Activated gamma-delta T cell treated with Interleukin-2 at 50 U/mL for 16 hours (primary cell): ENCODE results near the gene RPL6.
"Not testable (repeated sequence)": the region's sequence is repeated elsewhere in the genome, so short reads cannot be mapped to it uniquely, and the experiment has no call there.

Experiments used
- DNase-seq: peaks from one replicate; pipeline ENCODE4 v3.0.0-alpha.2; 2020

The RPL6 gene

GRCh38 chr12:112409064-112409905 lies at the start of gene RPL6:
Gene RPL6, minus strand, starts transcription at chr12:112409605. Its CDS starts 949 bp downstream, at chr12:112408656.
- DNase-seq, result peak; percentile 72

- DNase-seq, result no peak
Observed at GRCh38 chr12:112458751-112459150, 49.3 kb upstream of the RPL6 start.

DNA sequence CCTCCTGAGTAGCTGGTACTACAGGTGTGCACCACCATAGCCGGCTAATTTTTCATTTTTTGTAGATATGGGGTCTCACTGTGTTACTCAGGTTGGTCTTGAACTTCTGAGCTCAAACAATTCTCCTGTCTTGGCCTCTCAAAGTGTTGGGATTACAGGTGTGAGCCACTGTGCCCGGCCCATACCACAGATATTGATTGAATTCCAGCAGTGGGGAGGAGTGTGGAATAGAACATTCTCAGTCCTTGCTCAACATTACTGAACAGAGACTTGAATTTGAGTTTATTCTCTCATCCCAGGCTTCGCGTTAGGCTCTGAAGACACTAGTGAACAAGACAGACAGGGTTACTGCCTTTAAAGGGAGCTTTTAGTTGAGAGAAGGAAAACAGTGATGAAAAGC lies 48.9 kb upstream of the RPL6 start:
- DNase-seq, result no peak

DNA sequence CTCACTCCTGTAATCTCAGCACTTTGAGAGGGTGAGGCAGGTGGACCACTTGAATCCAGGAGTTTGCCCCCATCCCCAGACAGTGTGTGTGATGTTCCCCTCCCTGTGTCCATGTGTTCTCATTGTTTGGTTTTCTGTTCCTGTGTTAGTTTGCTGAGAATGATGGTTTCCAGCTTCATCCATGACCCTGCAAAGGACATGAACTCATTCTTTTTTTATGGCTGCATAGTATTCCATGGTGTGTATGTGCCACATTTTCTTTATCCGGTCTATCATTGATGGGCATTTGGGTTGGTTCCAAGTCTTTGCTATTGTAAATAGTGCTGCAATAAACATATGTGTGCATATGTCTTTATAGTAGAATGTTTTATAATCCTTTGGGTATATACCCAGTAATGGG lies 47.7 kb upstream of the RPL6 start:
- not testable (repeated sequence) for DNase-seq

GRCh38 chr12:112456029-112456428 lies 46.6 kb upstream of the RPL6 start:
- no peak for DNase-seq

DNA sequence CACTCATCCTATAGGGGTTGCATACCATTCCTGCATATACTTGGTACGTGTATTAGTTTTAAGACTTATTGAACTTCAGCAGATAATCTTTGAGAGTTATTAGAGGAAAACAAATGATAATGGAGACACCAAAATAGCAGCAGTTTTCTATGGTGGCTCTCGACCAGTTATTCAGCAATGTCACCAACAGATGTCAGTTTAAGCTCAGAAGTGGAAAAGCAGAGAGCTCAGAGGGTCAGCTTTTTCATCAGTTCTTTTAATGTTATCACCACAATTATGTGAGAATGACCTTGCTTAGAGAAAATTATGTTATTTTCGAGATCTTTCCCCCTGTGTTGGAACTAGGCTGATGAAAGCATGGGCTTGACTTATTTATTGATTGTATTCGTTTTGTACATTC lies 41.3 kb upstream of the RPL6 start:
- DNase-seq, result no peak

GRCh38 chr12:112448165-112448564 lies 38.8 kb upstream of the RPL6 start:
- DNase-seq, result not testable (repeated sequence)

GRCh38 chr12:112447106-112447505 lies 37.7 kb upstream of the RPL6 start:
- no peak for DNase-seq

GRCh38 chr12:112446008-112446725 lies 36.8 kb upstream of the RPL6 start:
- DNase-seq, result no peak

DNA sequence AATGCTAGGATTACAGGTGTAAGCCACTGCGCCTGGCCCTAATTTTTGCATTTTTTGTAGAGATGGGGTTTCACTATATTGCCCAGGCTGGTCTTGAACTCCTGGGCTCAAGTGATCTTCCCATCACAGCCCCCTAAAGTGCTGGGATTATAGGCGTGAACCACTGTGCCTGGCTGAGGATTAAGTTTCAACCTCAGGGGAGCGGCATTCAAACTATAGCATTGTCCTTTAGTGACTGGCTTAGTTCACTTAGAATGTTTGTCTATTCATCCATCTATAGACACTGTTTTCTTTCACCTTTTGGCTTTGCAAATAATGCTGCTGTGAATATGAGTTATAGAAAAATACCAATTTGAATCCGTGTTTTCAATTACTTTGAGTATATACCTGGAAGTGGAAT lies 34.5 kb upstream of the RPL6 start:
- no peak for DNase-seq

DNA sequence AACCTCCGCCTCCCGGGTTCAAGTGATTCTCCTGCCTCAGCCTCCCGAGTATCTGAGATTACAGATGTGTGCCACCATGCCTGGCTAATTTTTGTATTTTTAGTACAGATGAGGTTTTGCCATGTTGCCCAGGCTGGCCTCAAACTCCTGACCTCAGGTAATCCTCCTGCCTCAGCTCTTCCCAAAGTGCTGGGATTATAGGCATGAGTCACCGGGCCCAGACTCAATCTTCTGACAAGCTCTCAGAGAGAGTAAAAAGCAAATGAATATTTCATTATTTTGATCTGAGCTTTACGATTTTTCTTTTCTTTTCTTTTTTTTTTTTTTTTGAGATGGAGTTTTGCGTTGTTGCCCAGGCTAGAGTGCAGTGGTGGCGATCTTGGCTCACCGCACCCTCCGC lies 31.2 kb upstream of the RPL6 start:
- DNase-seq, result not testable (repeated sequence)

GRCh38 chr12:112439769-112440168 lies 30.4 kb upstream of the RPL6 start:
- no peak for DNase-seq

GRCh38 chr12:112438645-112439044 lies 29.2 kb upstream of the RPL6 start:
- not testable (repeated sequence) for DNase-seq

GRCh38 chr12:112433551-112433950 lies 24.1 kb upstream of the RPL6 start:
- no peak for DNase-seq

DNA sequence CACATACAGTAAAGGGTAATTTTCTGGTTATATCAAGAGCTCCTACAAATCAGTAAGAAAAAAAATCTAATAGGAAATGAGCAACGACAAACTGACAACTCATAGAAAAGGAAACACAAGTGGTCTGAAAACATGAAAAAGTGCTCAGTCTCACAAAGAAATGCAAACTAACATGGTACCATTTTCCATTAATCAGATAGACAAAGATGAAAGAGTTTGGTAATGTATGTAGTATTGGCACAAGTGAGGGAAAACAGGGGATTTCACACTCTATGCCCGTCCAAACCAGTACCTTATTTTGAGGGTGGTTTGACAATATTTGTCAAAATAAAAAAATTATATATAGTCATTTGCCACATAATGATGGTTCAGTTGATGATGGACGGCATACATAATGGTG lies 22.6 kb upstream of the RPL6 start:
- no peak for DNase-seq

- DNase-seq, result no peak
Observed at GRCh38 chr12:112430929-112431328, 21.5 kb upstream of the RPL6 start.

DNA sequence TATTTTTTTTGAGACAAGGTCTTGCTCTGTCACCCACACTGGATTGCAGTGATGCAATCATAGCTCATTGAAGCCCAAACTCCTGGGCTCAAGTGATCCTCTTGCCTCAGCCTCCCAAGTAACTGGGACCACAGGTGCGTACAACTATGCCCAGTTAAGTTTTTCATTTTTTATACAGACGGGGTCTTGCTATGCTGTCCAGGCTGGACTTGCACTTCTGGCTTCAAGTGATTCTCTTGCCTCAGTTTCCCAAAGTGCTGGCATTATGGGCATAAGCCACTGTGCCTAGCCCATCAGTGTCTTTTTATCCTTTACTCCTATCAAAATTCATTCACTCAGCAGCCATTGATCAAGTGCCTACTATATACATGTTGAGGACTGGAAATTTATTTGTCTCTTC lies 18.4 kb upstream of the RPL6 start:
- no peak for DNase-seq

DNA sequence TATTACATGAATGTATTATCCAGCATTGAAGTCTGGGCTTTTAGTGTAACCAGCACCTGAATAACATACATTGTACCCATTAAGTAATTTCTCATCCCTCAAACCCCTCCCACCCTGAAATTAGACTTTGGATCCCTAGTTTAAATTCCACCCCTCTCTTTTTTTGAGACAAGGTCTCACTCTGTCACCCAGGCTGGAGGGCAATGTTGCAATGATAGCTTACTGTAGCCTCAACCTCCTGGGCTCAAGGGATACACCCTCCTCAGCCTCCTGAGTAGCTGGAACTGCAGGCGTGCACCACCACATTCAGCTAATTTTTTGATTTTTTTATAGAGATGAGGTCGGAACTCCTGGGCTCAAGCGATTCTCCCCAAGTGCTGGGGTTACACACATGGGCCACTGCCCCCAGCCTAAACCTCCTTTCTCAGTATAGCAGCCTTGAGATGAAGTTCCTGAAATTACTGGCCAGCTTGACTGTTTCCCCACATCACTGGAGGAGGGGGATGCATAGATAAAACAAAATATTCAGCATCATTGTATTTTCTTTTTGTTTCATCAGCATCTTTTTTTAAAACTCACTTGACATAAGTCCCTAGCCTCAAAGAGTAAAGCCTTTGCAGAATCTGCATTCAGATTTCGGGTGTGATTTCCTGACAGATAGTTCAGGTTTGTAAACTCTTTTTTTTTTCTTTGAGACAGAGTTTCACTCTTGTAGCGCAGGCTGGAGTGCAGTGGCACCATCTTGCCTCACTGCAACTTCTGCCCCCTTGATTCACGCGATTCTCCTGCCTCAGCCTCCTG lies 16.4 kb upstream of the RPL6 start:
- no peak for DNase-seq

DNA sequence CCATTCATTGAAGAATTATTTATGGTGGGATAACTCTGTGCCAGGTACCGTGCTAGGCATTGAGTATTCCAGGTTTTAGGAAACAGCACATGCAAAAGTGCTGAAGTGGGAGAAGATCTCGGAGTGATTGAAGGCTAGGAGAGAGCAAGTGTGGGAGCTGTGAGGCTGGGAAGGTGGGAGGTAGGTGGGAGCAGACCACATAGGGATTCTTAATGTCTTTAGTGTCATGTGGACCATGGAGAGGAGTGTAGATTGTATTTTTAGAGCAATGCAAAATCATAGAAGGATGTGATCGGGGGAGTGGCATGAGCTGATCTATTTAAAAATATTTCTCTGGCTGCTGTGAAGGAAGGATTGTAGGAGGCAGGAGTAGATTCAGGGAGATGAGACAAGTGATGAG lies 14.7 kb upstream of the RPL6 start:
- no peak for DNase-seq

DNA sequence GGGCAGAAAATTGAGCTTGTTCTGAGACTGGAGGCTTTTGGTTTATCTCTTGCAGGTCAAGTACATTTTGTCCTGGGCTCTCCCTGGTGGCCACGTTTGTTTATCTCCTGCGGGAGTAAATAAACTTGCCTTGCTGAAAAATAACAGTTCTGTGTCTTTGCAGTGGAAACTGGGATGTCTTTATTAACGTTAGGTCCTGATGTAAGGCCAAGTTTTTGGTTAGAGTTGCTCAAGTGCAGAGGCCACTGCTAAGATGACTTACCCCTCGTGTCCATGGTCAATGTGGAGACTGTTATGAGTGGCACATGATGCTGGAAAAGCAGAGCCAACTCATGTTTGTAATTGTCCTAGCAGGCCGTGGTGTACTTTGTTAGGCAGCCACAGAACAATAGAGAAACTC lies 13.1 kb upstream of the RPL6 start:
- no peak for DNase-seq

GRCh38 chr12:112421363-112421762 lies 12.0 kb upstream of the RPL6 start:
- no peak for DNase-seq

- no peak for DNase-seq
Observed at GRCh38 chr12:112420740-112421139, 11.3 kb upstream of the RPL6 start.
